OCI-LY1 (cell line): Measurements from ENCODE around the gene COG7.
A peak's percentile ranks its signal among the peaks of the same experiment; 100 is the strongest.

ENCODE experiments used
- H2AFZ ChIP-seq: fragments of 200-600 bp; sonication (generic), shearing (Covaris generic); 2 replicates; pipeline ENCODE4 v1.6.0; 2014; ENCODE audit warnings: antibody characterized with exemption, mild to moderate bottlenecking, low read length
- H3F3A ChIP-seq: fragments of 200-600 bp; sonication (generic), shearing (Covaris generic); 2 replicates; pipeline ENCODE4 v1.6.0; 2014; ENCODE audit warnings: mild to moderate bottlenecking, antibody characterized with exemption, low read length, moderate library complexity; ENCODE audit not compliant: insufficient read depth
- H3K27ac ChIP-seq: fragments of 200-600 bp; sonication (generic); 2 replicates; pipeline ENCODE4 v1.5.1; 2014; ENCODE audit warnings: low read length, mixed run types, mild to moderate bottlenecking, low read depth; ENCODE audit not compliant: poor library complexity, severe bottlenecking
- H3K27me3 ChIP-seq: fragments of 200-600 bp; sonication (generic); 2 replicates; pipeline ENCODE4 v1.6.0; 2014; ENCODE audit warnings: antibody characterized with exemption, mild to moderate bottlenecking, low read length, moderate library complexity; ENCODE audit not compliant: insufficient read depth
- H3K36me3 ChIP-seq: fragments of 200-600 bp; sonication (generic); 2 replicates; pipeline ENCODE4 v1.6.1; 2014; ENCODE audit warnings: mild to moderate bottlenecking, antibody characterized with exemption, low read length, moderate library complexity, mixed read lengths; ENCODE audit not compliant: insufficient read depth
- H3K4me1 ChIP-seq: fragments of 200-600 bp; sonication (generic); 2 replicates; pipeline ENCODE4 v1.5.1; 2014; ENCODE audit warnings: mild to moderate bottlenecking, low read length, moderate library complexity; ENCODE audit not compliant: insufficient read depth, severe bottlenecking
- H3K4me2 ChIP-seq: fragments of 200-600 bp; sonication (generic), shearing (Covaris generic); 2 replicates; pipeline ENCODE4 v1.6.1; 2014; ENCODE audit warnings: low read length
- H3K4me3 ChIP-seq: fragments of 200-600 bp; sonication (generic); 2 replicates; pipeline ENCODE4 v1.5.1; 2014; ENCODE audit warnings: low read length, low read depth, mild to moderate bottlenecking, mixed read lengths; ENCODE audit not compliant: poor library complexity, severe bottlenecking
- H3K79me2 ChIP-seq: fragments of 200-600 bp; shearing (Covaris generic); 2 replicates; pipeline ENCODE4 v1.6.1; 2016; ENCODE audit warnings: mixed run types, low read length, mixed read lengths; ENCODE audit not compliant: insufficient read depth
- H3K9ac ChIP-seq: fragments of 200-600 bp; sonication (generic), shearing (Covaris generic); 2 replicates; pipeline ENCODE4 v1.6.1; 2014; ENCODE audit warnings: mild to moderate bottlenecking, low read length, mixed read lengths
- H3K9me2 ChIP-seq: fragments of 200-600 bp; sonication (generic), shearing (Covaris generic); 2 replicates; pipeline ENCODE4 v1.6.1; 2014; ENCODE audit warnings: low read depth, mild to moderate bottlenecking, low read length, mixed read lengths
- H3K9me3 ChIP-seq: fragments of 200-600 bp; shearing (Covaris generic); 2 replicates; pipeline ENCODE4 v1.6.1; 2014; ENCODE audit warnings: low read length, mixed read lengths
- H4K20me1 ChIP-seq: fragments of 200-600 bp; sonication (generic), shearing (Covaris generic); 2 replicates; pipeline ENCODE4 v1.6.0; 2016; ENCODE audit warnings: mild to moderate bottlenecking, low read length; ENCODE audit not compliant: insufficient read depth
- EZH2 ChIP-seq: fragments of 200-600 bp; sonication (generic), shearing (Covaris generic); IDR thresholded peaks from 2 replicates; pipeline ENCODE4 v1.8.0; 2017; ENCODE audit warnings: borderline replicate concordance, mixed run types, mild to moderate bottlenecking, antibody characterized with exemption, low read length, moderate library complexity, mixed read lengths
- TF ChIP-seq, protein P1 (sequence below): fragments of 200-600 bp; sonication (generic), shearing (Covaris generic); IDR thresholded peaks from 2 replicates; pipeline ENCODE4 v1.5.1; 2017; ENCODE audit warnings: mild to moderate bottlenecking, antibody characterized with exemption, low read length, moderate library complexity, mixed read lengths

The COG7 gene

DNA sequence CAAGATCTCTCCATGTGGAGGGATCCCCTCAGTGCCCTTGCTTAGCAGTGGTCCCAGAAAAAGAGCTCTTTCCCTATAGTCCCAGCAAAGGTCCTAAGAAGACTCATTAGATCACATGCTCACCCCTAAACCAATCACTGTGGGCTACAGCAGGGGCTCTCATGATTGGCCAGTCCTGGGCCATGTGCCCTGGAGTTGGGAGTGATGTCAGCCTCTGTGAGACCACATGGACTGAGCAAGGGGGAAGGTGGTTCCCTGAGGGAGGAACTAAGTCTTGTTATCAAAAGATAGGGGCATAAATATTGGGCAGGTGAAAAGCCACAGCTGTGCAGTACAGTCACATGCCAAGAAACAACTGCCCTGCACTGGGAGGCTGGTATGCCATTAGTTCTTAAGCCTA, 99.5 kb downstream of the COG7 start:
- TF ChIP-seq, protein P1, sequence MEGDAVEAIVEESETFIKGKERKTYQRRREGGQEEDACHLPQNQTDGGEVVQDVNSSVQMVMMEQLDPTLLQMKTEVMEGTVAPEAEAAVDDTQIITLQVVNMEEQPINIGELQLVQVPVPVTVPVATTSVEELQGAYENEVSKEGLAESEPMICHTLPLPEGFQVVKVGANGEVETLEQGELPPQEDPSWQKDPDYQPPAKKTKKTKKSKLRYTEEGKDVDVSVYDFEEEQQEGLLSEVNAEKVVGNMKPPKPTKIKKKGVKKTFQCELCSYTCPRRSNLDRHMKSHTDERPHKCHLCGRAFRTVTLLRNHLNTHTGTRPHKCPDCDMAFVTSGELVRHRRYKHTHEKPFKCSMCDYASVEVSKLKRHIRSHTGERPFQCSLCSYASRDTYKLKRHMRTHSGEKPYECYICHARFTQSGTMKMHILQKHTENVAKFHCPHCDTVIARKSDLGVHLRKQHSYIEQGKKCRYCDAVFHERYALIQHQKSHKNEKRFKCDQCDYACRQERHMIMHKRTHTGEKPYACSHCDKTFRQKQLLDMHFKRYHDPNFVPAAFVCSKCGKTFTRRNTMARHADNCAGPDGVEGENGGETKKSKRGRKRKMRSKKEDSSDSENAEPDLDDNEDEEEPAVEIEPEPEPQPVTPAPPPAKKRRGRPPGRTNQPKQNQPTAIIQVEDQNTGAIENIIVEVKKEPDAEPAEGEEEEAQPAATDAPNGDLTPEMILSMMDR, result no peak
- no peak for TF ChIP-seq EZH2
- Histone ChIP-seq H3K27ac (no peak overlapping the region), H3K79me2 (no peaks in the 10 kb centered on the region)

DNA sequence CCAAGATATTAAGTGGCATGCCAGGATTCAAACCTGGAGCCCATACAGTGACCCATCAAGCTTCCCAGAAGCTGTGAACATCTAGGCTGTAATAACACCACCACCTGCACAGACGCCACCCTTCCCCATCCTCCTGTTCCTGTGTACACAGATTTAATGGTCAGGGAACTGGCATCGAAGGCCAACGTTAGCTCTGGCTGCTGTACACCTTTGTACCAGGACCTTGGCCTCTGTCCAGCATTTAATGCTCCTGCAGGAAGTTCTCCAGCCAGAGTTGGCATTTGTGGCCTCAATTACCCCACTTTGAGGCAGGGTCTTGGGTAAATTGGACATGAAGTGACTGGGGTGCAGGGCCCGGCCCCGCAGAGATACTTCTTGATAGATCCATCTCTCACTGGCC, 101.6 kb downstream of the COG7 start:
- H3K4me1 ChIP-seq, result no peaks in the 10 kb centered on the region
- H3K79me2 ChIP-seq, result no peaks in the 10 kb centered on the region
- H3K4me2 ChIP-seq, result no peak overlapping the region
- H2AFZ ChIP-seq, result no peak overlapping the region
- no peak overlapping the region for H3K9ac ChIP-seq
- TF ChIP-seq, protein P1, result no peak
- TF ChIP-seq EZH2, result no peak
- H3K9me2 ChIP-seq, result no peaks in the 10 kb centered on the region
- no peaks in the 10 kb centered on the region; the same call in 1 of the 2 replicates for H3K27me3 ChIP-seq
- H3K9me3 ChIP-seq, result no peaks in the 10 kb centered on the region
- H3K4me3 ChIP-seq, result no peak overlapping the region
- H4K20me1 ChIP-seq, result no peaks in the 10 kb centered on the region
- no peak overlapping the region for H3K27ac ChIP-seq
- no peaks in the 10 kb centered on the region for H3F3A ChIP-seq
- no peaks in the 10 kb centered on the region; the same call in 1 of the 2 replicates for H3K36me3 ChIP-seq

More for the DNA sequence above, 99.5 kb downstream of the COG7 start:
- H3K27me3 ChIP-seq, result no peaks in the 10 kb centered on the region; the same call in 1 of the 2 replicates
- H3F3A ChIP-seq, result no peaks in the 10 kb centered on the region
- H3K9me3 ChIP-seq, result no peaks in the 10 kb centered on the region
- no peak overlapping the region for H2AFZ ChIP-seq
- H3K36me3 ChIP-seq, result no peaks in the 10 kb centered on the region; the same call in 1 of the 2 replicates
- no peak overlapping the region for H3K4me3 ChIP-seq
- no peak overlapping the region for H3K4me2 ChIP-seq
- no peaks in the 10 kb centered on the region for H3K9me2 ChIP-seq
- H3K4me1 ChIP-seq, result no peaks in the 10 kb centered on the region
- no peak overlapping the region for H3K9ac ChIP-seq
- no peaks in the 10 kb centered on the region for H4K20me1 ChIP-seq

DNA sequence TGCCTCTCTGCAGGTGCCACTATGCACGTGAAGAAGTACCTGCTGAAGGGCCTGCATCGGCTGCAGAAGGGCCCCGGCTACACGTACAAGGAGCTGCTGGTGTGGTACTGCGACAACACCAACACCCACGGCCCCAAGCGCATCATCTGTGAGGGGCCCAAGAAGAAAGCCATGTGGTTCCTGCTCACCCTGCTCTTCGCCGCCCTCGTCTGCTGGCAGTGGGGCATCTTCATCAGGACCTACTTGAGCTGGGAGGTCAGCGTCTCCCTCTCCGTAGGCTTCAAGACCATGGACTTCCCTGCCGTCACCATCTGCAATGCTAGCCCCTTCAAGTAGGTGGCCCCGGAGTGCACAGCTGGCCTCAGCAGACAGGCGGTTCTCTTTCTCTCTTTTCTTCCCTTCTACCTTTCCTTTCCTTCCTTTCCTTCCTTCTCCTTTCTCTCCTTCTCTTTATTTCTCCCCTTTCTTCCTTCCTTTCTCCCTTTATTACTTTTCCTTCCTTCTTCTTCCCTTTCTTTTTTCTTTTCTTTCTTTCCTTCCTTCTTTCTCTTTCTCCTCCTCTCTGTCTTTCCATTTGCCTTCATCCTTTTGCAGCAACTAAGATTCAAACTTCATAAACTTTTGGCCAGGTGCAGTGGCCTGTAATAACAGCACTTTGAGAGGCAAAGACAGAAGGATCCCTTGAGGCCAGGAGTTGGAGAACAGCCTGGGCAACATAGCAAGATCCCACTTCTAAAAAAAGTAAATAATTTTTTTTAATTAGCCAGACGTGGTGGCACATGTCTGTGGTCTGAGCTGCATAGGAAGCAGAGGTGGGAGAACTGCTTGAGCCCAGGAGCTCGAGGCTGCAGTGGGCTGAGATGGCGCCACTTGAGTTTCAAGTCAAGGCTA, 104.2 kb downstream of the COG7 start:
- H3K4me1 ChIP-seq, result no peaks in the 10 kb centered on the region
- H3K9me3 ChIP-seq, result no peaks in the 10 kb centered on the region
- H4K20me1 ChIP-seq, result no peaks in the 10 kb centered on the region
- no peak overlapping the region for H3K4me2 ChIP-seq
- TF ChIP-seq EZH2, result no peak
- TF ChIP-seq, protein P1, result 0 out of 2 replicates have a peak, but pooled peaks have one; percentile 21
- no peaks in the 10 kb centered on the region for H3K9me2 ChIP-seq
- no peak overlapping the region for H3K9ac ChIP-seq
- H3F3A ChIP-seq, result no peaks in the 10 kb centered on the region
- no peak overlapping the region for H3K27ac ChIP-seq
- no peaks in the 10 kb centered on the region for H3K79me2 ChIP-seq
- no peaks in the 10 kb centered on the region; the same call in 1 of the 2 replicates for H3K36me3 ChIP-seq
- H3K27me3 ChIP-seq, result no peaks in the 10 kb centered on the region; the same call in 1 of the 2 replicates
- no peak overlapping the region for H3K4me3 ChIP-seq
- no peak overlapping the region for H2AFZ ChIP-seq
